GM23338 (cell line): Measurements from ENCODE around the gene SH3GL2. TPM values are rescaled to one million over a fixed set of nuclear protein-coding genes. Genes with fewer than 3 reads are reported as not detected.

Experiments
- CTCF ChIP-seq, 2 experiments: fragments of 200-600 bp in 1 of 2; sonication (generic) in 1 of 2; conservative IDR thresholded peaks; 2 replicates each; pipeline versions ENCODE4 v1.5.1 to v1.6.1; 2016 to 2017; ENCODE audit warnings: antibody characterized with exemption in 2 of 2, low read depth in 2 of 2, mild to moderate bottlenecking in 2 of 2, moderate library complexity in 1 of 2
- EZH2 ChIP-seq: fragments of 200-600 bp; sonication (generic); IDR thresholded peaks from one replicate; pipeline ENCODE4 v1.8.0; 2017; ENCODE audit warnings: antibody characterized with exemption, mild to moderate bottlenecking, low read depth; ENCODE audit not compliant: unreplicated experiment
- JUNB ChIP-seq: IDR thresholded peaks from one replicate; pipeline ENCODE4 v1.6.1; 2016; ENCODE audit warnings: antibody characterized with exemption; ENCODE audit not compliant: unreplicated experiment
- REST ChIP-seq: IDR thresholded peaks from one replicate; pipeline ENCODE4 v1.6.1; 2018; ENCODE audit warnings: antibody characterized with exemption; ENCODE audit not compliant: unreplicated experiment
- STAT1 ChIP-seq: IDR thresholded peaks from one replicate; pipeline ENCODE4 v1.6.1; 2016; ENCODE audit warnings: antibody characterized with exemption; ENCODE audit not compliant: unreplicated experiment
- ZNF114 ChIP-seq: fragments of 250-450 bp; sonication (Bioruptor Pico); IDR thresholded peaks from 2 replicates; pipeline ENCODE4 v1.5.0; 2020; ENCODE audit warnings: mild to moderate bottlenecking, moderate library complexity
- ZNF462 ChIP-seq: fragments of 250-450 bp; sonication (Bioruptor Pico); IDR thresholded peaks from 2 replicates; pipeline ENCODE4 v1.5.0; 2020; ENCODE audit warnings: mild to moderate bottlenecking, moderate library complexity
- polyA plus RNA-seq: library from polyadenylated mRNA; unstranded; fragments of >200 nt; fragmentation: Nextera tagmentation; extraction: Ambion mirVana; gene quantifications from 2 replicates; pipeline ENCODE4 v1.2.1, GENCODE V29; 2016
- total RNA-seq: library from RNA; depleted of rRNA; stranded (reverse); fragments of >200 nt; shearing (Covaris generic); gene quantifications from 2 replicates; pipeline ENCODE4 v1.2.3, GENCODE V29; 2014

SH3GL2 gene
- total and polyA plus RNA-seq, 2 experiments from 2014 or later, result 5.9 to 8.6 TPM

- no peak for TF ChIP-seq ZNF462
- no peak for TF ChIP-seq ZNF114 (CRISPR knock-in tag)
- no peak for TF ChIP-seq REST
- no peak for TF ChIP-seq STAT1
- no peak for TF ChIP-seq EZH2
- TF ChIP-seq CTCF (conservative IDR thresholded peaks at IDR 0.05; ENCODE audit: low read depth in 2 of 2), result no peak
- no peak for TF ChIP-seq JUNB
Observed at GRCh38 chr9:17725399-17726010, 146.6 kb downstream of the SH3GL2 start (continued).
